ENCODE data around the gene SLC7A7.
"Not testable (repeated sequence)": the region's sequence is repeated elsewhere in the genome, so short reads cannot be mapped to it uniquely, and the experiment has no call there.

Gene SLC7A7

DNA sequence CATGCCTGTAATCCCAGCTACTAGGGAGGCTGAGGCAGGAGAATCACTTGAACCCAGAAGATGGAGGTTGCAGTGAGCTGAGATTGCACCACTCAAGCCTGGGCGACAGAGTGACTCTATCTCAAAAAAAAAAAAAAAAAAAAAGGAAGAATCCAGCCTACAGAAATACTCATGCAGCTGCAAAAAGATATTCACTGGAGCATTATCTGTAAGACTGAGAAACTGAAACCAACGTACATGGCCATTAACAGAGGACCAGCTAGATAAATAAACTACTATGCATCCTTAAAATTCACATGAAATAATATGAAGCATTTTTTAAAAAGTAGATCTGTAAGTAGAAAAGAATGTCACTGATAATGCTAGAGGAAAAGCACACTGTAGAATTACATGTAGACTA is 3.5 kb downstream of the SLC7A7 start:
- no peak overlapping the region for H2AFZ ChIP-seq (ENCODE audit: insufficient read depth, low read length, poor library complexity)
- H3K27me3 ChIP-seq (ENCODE audit: insufficient read depth, low read length), result no peaks in the 10 kb centered on the region
- H3K4ac ChIP-seq (ENCODE audit: low read depth, low read length), result no peak overlapping the region
- no peaks in the 10 kb centered on the region for H3K36me3 ChIP-seq (ENCODE audit: control insufficient read depth in 1 of 2, insufficient read depth in 2 of 2, low read length in 2 of 2)
- no peak overlapping the region for H3K23ac ChIP-seq (ENCODE audit: low read length)
- H3K27ac ChIP-seq (ENCODE audit: low read depth, low read length), result no peak overlapping the region
- no peaks in the 10 kb centered on the region for H3K9me3 ChIP-seq (ENCODE audit: insufficient read depth, low read depth, low read length)
- no peak overlapping the region for H2BK12ac ChIP-seq (ENCODE audit: low read length)
- peaks cover 5% of the 10 kb centered on the region for H3K79me2 ChIP-seq (ENCODE audit: control insufficient read depth, insufficient read depth, low read length, poor library complexity)
- WGBS (ENCODE audit: extremely low coverage, insufficient coverage, insufficient read length), result no CpG with 5 or more reads among the region's 2 CpGs
- H2AK5ac ChIP-seq (ENCODE audit: low read length), result no peak overlapping the region
- H3K79me1 ChIP-seq (ENCODE audit: low read length), result peaks cover 14% of the 10 kb centered on the region
- H3K4me2 ChIP-seq (ENCODE audit: low read length), result no peak overlapping the region
- H3K4me3 ChIP-seq (ENCODE audit: low read depth, low read length), result no peak overlapping the region
- DNase-seq, result peak in 1 of 2 donors; percentile 52
- no peak overlapping the region for H3K14ac ChIP-seq (ENCODE audit: low read length)
- H3K18ac ChIP-seq (ENCODE audit: low read length), result no peak overlapping the region
- H4K8ac ChIP-seq (ENCODE audit: low read depth, low read length), result no peak overlapping the region
- H2BK120ac ChIP-seq (ENCODE audit: insufficient read depth, low read length, poor library complexity), result no peak overlapping the region
- peaks cover 13 to 26% of the 10 kb centered on the region in 2 experiments for H3K4me1 ChIP-seq (ENCODE audit: control insufficient read depth in 1 of 2, insufficient read depth in 2 of 2, low read length in 2 of 2)
- no peak overlapping the region for H3K9ac ChIP-seq (ENCODE audit: low read length)
- H4K91ac ChIP-seq (ENCODE audit: low read depth, low read length), result no peak overlapping the region
- H2BK5ac ChIP-seq (ENCODE audit: low read depth, low read length, poor library complexity), result no peak overlapping the region
- no peak overlapping the region for H4K12ac ChIP-seq (ENCODE audit: low read depth, low read length)

DNA sequence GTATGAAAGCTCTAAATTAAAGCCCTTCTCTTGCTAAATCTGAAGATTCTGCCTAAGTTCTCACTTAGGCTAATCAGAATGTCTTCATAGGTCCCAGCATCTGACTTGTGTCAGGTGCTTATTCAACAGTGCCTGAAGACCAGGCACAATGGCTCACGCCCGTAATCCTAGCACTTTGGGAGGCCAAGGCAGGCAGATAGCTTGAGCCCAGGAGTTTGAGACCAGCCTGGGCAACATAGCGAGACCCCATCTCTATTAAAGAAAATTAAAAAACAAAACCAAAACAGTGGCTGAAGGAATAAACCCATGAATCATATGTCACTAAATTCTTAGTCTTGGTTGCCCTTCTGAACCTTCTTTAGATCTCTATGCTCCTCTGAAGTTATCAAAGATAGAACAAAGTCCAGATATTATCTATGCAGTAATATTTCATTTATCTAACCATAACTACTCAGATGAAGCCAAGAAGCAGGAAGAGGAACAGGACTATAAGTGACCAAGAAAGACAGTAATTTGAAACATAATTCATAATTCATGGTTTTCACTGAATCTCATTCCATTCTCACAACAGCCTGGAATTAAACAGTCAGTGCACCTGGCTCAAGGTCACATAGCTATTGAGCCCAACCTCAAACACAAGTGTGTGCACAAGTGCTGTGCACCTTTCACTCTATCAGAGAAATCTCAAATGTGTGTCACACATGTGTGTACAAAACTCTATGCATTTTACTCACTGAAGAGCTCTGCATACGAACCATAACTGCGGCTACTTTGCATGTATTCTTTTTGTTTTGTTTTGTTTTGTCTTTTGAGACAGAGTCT is 6.6 kb downstream of the SLC7A7 start:
- H3K79me2 ChIP-seq (ENCODE audit: control insufficient read depth, insufficient read depth, low read length, poor library complexity), result peaks cover 2% of the 10 kb centered on the region
- H3K9ac ChIP-seq (ENCODE audit: low read length), result no peak overlapping the region
- H3K27me3 ChIP-seq (ENCODE audit: insufficient read depth, low read length), result no peaks in the 10 kb centered on the region
- no peak overlapping the region for H2AFZ ChIP-seq (ENCODE audit: insufficient read depth, low read length, poor library complexity)
- H2BK120ac ChIP-seq (ENCODE audit: insufficient read depth, low read length, poor library complexity), result no peak overlapping the region
- H3K23ac ChIP-seq (ENCODE audit: low read length), result no peak overlapping the region
- H3K4me3 ChIP-seq (ENCODE audit: low read depth, low read length), result no peak overlapping the region
- H4K8ac ChIP-seq (ENCODE audit: low read depth, low read length), result no peak overlapping the region
- no peak overlapping the region for H3K4me2 ChIP-seq (ENCODE audit: low read length)
- no CpG with 5 or more reads among the region's 5 CpGs for WGBS (ENCODE audit: extremely low coverage, insufficient coverage, insufficient read length)
- H2BK5ac ChIP-seq (ENCODE audit: low read depth, low read length, poor library complexity), result no peak overlapping the region
- no peaks in the 10 kb centered on the region for H3K36me3 ChIP-seq (ENCODE audit: control insufficient read depth in 1 of 2, insufficient read depth in 2 of 2, low read length in 2 of 2)
- H4K12ac ChIP-seq (ENCODE audit: low read depth, low read length), result no peak overlapping the region
- peaks cover 1% of the 10 kb centered on the region for H3K9me3 ChIP-seq (ENCODE audit: insufficient read depth, low read depth, low read length)
- H3K79me1 ChIP-seq (ENCODE audit: low read length), result peaks cover 11% of the 10 kb centered on the region
- H3K4ac ChIP-seq (ENCODE audit: low read depth, low read length), result no peak overlapping the region
- H3K18ac ChIP-seq (ENCODE audit: low read length), result no peak overlapping the region
- H2AK5ac ChIP-seq (ENCODE audit: low read length), result no peak overlapping the region
- DNase-seq, result no peak
- peak overlapping the region; percentile 21 for H4K91ac ChIP-seq (ENCODE audit: low read depth, low read length)
- H2BK12ac ChIP-seq (ENCODE audit: low read length), result no peak overlapping the region
- H3K27ac ChIP-seq (ENCODE audit: low read depth, low read length), result no peak overlapping the region
- peaks cover 3 to 15% of the 10 kb centered on the region in 2 experiments for H3K4me1 ChIP-seq (ENCODE audit: control insufficient read depth in 1 of 2, insufficient read depth in 2 of 2, low read length in 2 of 2)
- no peak overlapping the region for H3K14ac ChIP-seq (ENCODE audit: low read length)

DNA sequence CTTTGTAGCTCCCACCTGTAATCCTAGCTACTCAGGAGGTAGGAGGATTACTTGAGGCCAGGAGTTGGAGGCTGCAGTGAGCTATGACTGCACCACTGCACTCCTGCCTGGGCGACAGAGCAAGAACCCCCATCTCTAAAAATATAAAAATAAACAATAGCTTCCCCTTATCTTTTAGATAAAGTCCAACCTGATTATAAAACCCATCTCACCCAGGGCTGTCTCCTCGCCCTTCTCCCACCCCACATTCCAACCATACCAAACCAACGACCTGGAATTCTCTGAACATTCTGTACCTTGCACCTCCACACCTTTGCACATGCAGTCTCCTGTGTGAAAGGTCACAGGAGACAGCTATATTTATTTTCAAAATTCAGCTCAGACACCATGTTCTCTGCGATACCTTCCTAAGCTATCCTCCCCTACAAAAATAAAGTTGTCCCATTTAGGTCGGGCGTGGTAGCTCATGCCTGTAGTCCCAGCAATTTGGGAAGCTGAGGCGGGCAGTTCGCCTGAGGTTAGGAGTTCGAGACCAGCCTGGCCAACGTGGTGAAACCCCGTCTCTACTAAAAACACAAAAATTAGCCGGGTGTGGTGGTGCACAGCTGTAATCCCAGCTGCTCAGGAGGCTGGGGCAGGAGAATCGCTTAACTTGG is 7.7 kb downstream of the SLC7A7 start:
- Histone ChIP-seq H3K23ac (ENCODE audit: low read length) (no peak overlapping the region), H4K8ac (ENCODE audit: low read depth, low read length) (peak overlapping the region; percentile 43), H3K36me3 (ENCODE audit: control insufficient read depth in 1 of 2, insufficient read depth in 2 of 2, low read length in 2 of 2) (no peaks in the 10 kb centered on the region), H3K18ac (ENCODE audit: low read length) (no peak overlapping the region), H2BK12ac (ENCODE audit: low read length) (peak overlapping the region; percentile 91), H4K12ac (ENCODE audit: low read depth, low read length) (no peak overlapping the region), H4K91ac (ENCODE audit: low read depth, low read length) (peak overlapping the region; percentile 66), H3K9ac (ENCODE audit: low read length) (no peak overlapping the region), H3K9me3 (ENCODE audit: insufficient read depth, low read depth, low read length) (peaks cover 1% of the 10 kb centered on the region), H2BK120ac (ENCODE audit: insufficient read depth, low read length, poor library complexity) (peak overlapping the region; percentile 71), H3K27me3 (ENCODE audit: insufficient read depth, low read length) (no peaks in the 10 kb centered on the region), H3K27ac (ENCODE audit: low read depth, low read length) (peak overlapping the region; percentile 68), H3K79me1 (ENCODE audit: low read length) (peaks cover 11% of the 10 kb centered on the region), H3K14ac (ENCODE audit: low read length) (peak overlapping the region; percentile 7), H3K4me2 (ENCODE audit: low read length) (peak overlapping the region; percentile 6), H2AK5ac (ENCODE audit: low read length) (no peak overlapping the region), H3K79me2 (ENCODE audit: control insufficient read depth, insufficient read depth, low read length, poor library complexity) (peaks cover 2% of the 10 kb centered on the region), H2AFZ (ENCODE audit: insufficient read depth, low read length, poor library complexity) (no peak overlapping the region), H3K4me1 (ENCODE audit: control insufficient read depth in 1 of 2, insufficient read depth in 2 of 2, low read length in 2 of 2) (peaks cover 3 to 15% of the 10 kb centered on the region in 2 experiments), H3K4ac (ENCODE audit: low read depth, low read length) (peak overlapping the region; percentile 37), H3K4me3 (ENCODE audit: low read depth, low read length) (no peak overlapping the region), H2BK5ac (ENCODE audit: low read depth, low read length, poor library complexity) (peak overlapping the region; percentile 86)
- DNase-seq, result no peak
- no CpG with 5 or more reads among the region's 13 CpGs for WGBS (ENCODE audit: extremely low coverage, insufficient coverage, insufficient read length)

DNA sequence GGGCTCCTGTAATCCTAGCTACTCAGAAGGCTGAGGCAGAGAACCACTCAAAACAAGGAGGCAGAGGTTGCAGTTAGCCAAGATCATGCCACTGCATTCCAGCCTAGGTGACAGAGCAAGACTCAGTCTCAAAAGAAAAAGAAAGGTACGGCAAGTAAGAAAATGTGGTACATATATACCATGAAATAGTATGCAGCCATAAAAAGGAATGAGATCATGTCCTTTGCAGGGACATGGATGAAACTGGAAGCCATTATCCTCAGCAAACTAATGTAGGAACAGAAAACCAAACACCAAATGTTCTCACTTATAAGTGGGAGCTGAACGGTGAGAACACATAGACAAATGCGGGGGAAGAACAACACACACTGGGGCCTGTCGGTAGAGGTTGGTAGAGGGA is 10.0 kb downstream of the SLC7A7 start:
- not testable (repeated sequence) for H3K36me3 ChIP-seq (ENCODE audit: control insufficient read depth in 1 of 2, insufficient read depth in 2 of 2, low read length in 2 of 2); H2BK12ac ChIP-seq (ENCODE audit: low read length); H2BK5ac ChIP-seq (ENCODE audit: low read depth, low read length, poor library complexity); H2AK5ac ChIP-seq (ENCODE audit: low read length); H3K4ac ChIP-seq (ENCODE audit: low read depth, low read length); H4K91ac ChIP-seq (ENCODE audit: low read depth, low read length); H4K12ac ChIP-seq (ENCODE audit: low read depth, low read length); H3K23ac ChIP-seq (ENCODE audit: low read length); DNase-seq; H4K8ac ChIP-seq (ENCODE audit: low read depth, low read length); H2BK120ac ChIP-seq (ENCODE audit: insufficient read depth, low read length, poor library complexity); H3K9ac ChIP-seq (ENCODE audit: low read length); H3K27me3 ChIP-seq (ENCODE audit: insufficient read depth, low read length); H3K14ac ChIP-seq (ENCODE audit: low read length); H3K18ac ChIP-seq (ENCODE audit: low read length); H3K27ac ChIP-seq (ENCODE audit: low read depth, low read length); H3K79me2 ChIP-seq (ENCODE audit: control insufficient read depth, insufficient read depth, low read length, poor library complexity); H3K9me3 ChIP-seq (ENCODE audit: insufficient read depth, low read depth, low read length); H3K4me2 ChIP-seq (ENCODE audit: low read length); H2AFZ ChIP-seq (ENCODE audit: insufficient read depth, low read length, poor library complexity); H3K4me3 ChIP-seq (ENCODE audit: low read depth, low read length)
- WGBS (ENCODE audit: extremely low coverage, insufficient coverage, insufficient read length), result no CpG with 5 or more reads among the region's 4 CpGs
- Histone ChIP-seq H3K4me1 (ENCODE audit: control insufficient read depth in 1 of 2, insufficient read depth in 2 of 2, low read length in 2 of 2) (peaks cover 3 to 15% of the 10 kb centered on the region in 2 experiments), H3K79me1 (ENCODE audit: low read length) (peaks cover 11% of the 10 kb centered on the region)

Data from trophoblast cell (in vitro differentiated cells and primary cell).